Urinary bladder (tissue), 4 donors: ENCODE results near the gene FCER1G. TPM values are rescaled to one million over a fixed set of nuclear protein-coding genes. Genes with fewer than 3 reads are reported as not detected.
"Not testable (repeated sequence)": the region's sequence is repeated elsewhere in the genome, so short reads cannot be mapped to it uniquely, and the experiment has no call there.

Source experiments
- DNase-seq: peaks from one replicate; pipeline ENCODE4 v3.0.0-alpha.2; 2015; ENCODE audit errors: extremely low spot score
- H3K27ac ChIP-seq: one replicate; pipeline ENCODE4 v1.5.1; 2013; ENCODE audit warnings: low read depth, mild to moderate bottlenecking, moderate library complexity
- H3K36me3 ChIP-seq: one replicate; pipeline ENCODE4 v1.6.1; 2013; ENCODE audit warnings: mild to moderate bottlenecking, moderate library complexity; ENCODE audit not compliant: insufficient read depth
- H3K4me1 ChIP-seq: one replicate; pipeline ENCODE4 v1.6.1; 2013; ENCODE audit warnings: mild to moderate bottlenecking, moderate library complexity; ENCODE audit not compliant: insufficient read depth
- H3K4me3 ChIP-seq: one replicate; pipeline ENCODE4 v1.5.1; 2013; ENCODE audit warnings: low read depth, low read length
- WGBS: extraction: QIAGEN DNeasy Blood & Tissue Kit; methylation state at CpG from one replicate; pipeline ENCODE4 v1.1.7; 2013; 5-methylcytosine and 5-hydroxymethylcytosine counted together
- polyA plus RNA-seq: library from polyadenylated mRNA; stranded (reverse); fragments of 200-250 nt; gene quantifications from one replicate; pipeline ENCODE4 v1.2.3, GENCODE V29; 2013
- total RNA-seq: library from RNA; depleted of rRNA; stranded (reverse); fragments of >200 nt; gene quantifications from one replicate; pipeline ENCODE4 v1.2.3, GENCODE V29; 2014
- donor health status: healthy with polysubstance abuse.
- donor health status: healthy.

Gene FCER1G
- total and polyA plus RNA-seq, 2 donors = 15.9 to 161 TPM

- 66% methylated on average over 2 of the region's 2 CpGs for WGBS
- no peaks in the 10 kb centered on the region for H3K4me1 ChIP-seq
- H3K27ac ChIP-seq = no peak overlapping the region
- DNase-seq = no peak
- H3K4me3 ChIP-seq = no peak overlapping the region
- peaks cover 2% of the 10 kb centered on the region for H3K36me3 ChIP-seq
These were observed 27.2 kb downstream of the FCER1G start for GRCh38 chr1:161242313-161242712.

GRCh38 chr1:161244888-161245287, 29.8 kb downstream of the FCER1G start:
- Histone ChIP-seq H3K4me1 (no peaks in the 10 kb centered on the region), H3K36me3 (peaks cover 2% of the 10 kb centered on the region), H3K27ac (peak overlapping the region; percentile 32), H3K4me3 (no peak overlapping the region)
- no peak for DNase-seq
- 74% methylated on average over 4 of the region's 4 CpGs for WGBS

- 75% methylated on average over 5 of the region's 5 CpGs for WGBS
- H3K36me3 ChIP-seq, DNase-seq, H3K4me3 ChIP-seq, H3K4me1 ChIP-seq, H3K27ac ChIP-seq: not testable (repeated sequence)
These were observed 35.0 kb downstream of the FCER1G start for GRCh38 chr1:161250100-161250499.

GRCh38 chr1:161250829-161251228, 35.7 kb downstream of the FCER1G start:
- Histone ChIP-seq H3K4me3 (no peak overlapping the region), H3K27ac (no peak overlapping the region), H3K4me1 (no peaks in the 10 kb centered on the region), H3K36me3 (no peaks in the 10 kb centered on the region)
- DNase-seq = no peak
- WGBS = 73% methylated on average over 7 of the region's 7 CpGs

- Histone ChIP-seq H3K36me3 (no peaks in the 10 kb centered on the region), H3K4me1 (no peaks in the 10 kb centered on the region), H3K27ac (no peak overlapping the region), H3K4me3 (no peak overlapping the region)
- DNase-seq = no peak
- 95% methylated on average over 8 of the region's 8 CpGs for WGBS
These were observed 36.5 kb downstream of the FCER1G start for GRCh38 chr1:161251579-161251978.

- H3K36me3 ChIP-seq, DNase-seq, H3K4me3 ChIP-seq, H3K27ac ChIP-seq, H3K4me1 ChIP-seq: not testable (repeated sequence)
- WGBS = 84% methylated on average over 5 of the region's 5 CpGs
These were observed 40.2 kb downstream of the FCER1G start for GRCh38 chr1:161255302-161255701.

GRCh38 chr1:161255955-161256520, 40.9 kb downstream of the FCER1G start:
- H3K36me3 ChIP-seq, H3K4me3 ChIP-seq, H3K4me1 ChIP-seq, DNase-seq, H3K27ac ChIP-seq: not testable (repeated sequence)
- WGBS = 87% methylated on average over 4 of the region's 4 CpGs

GRCh38 chr1:161257109-161257508, 42.0 kb downstream of the FCER1G start:
- DNase-seq, H3K4me3 ChIP-seq, H3K36me3 ChIP-seq, H3K27ac ChIP-seq, H3K4me1 ChIP-seq: not testable (repeated sequence)
- 96% methylated on average over 5 of the region's 5 CpGs for WGBS

GRCh38 chr1:161258439-161259344, 43.6 kb downstream of the FCER1G start, which contains the start of gene PCP4L1:
Gene PCP4L1 (plus strand): TSS chr1:161258745. CDS start chr1:161258975, 230 bp downstream.
- H3K27ac ChIP-seq = no peak within 1 kb of the TSS
- 2% methylated on average over 62 of the region's 62 CpGs for WGBS
- peak; percentile 52 for DNase-seq
- H3K36me3 ChIP-seq = no peaks in the 10 kb centered on the region
- no peaks in the 10 kb centered on the region for H3K4me1 ChIP-seq
- peak within 1 kb of the TSS; percentile 39 for H3K4me3 ChIP-seq

GRCh38 chr1:161259345-161259702, 44.2 kb downstream of the FCER1G start:
- Histone ChIP-seq H3K4me3 (peak overlapping the region; percentile 39), H3K4me1 (no peaks in the 10 kb centered on the region), H3K36me3 (no peaks in the 10 kb centered on the region), H3K27ac (no peak overlapping the region)
- no peak for DNase-seq
- WGBS = 28% methylated on average over 6 of the region's 6 CpGs

- no peaks in the 10 kb centered on the region for H3K4me1 ChIP-seq
- WGBS = 50% methylated on average over 1 of the region's 1 CpG
- no peaks in the 10 kb centered on the region for H3K36me3 ChIP-seq
- no peak overlapping the region for H3K27ac ChIP-seq
- no peak overlapping the region for H3K4me3 ChIP-seq
- no peak for DNase-seq
These were observed 44.7 kb downstream of the FCER1G start for GRCh38 chr1:161259765-161260164.

GRCh38 chr1:161260376-161261260, 45.5 kb downstream of the FCER1G start:
- 39% methylated on average over 9 of the region's 9 CpGs for WGBS
- no peak overlapping the region for H3K4me3 ChIP-seq
- DNase-seq = no peak
- no peaks in the 10 kb centered on the region for H3K36me3 ChIP-seq
- no peaks in the 10 kb centered on the region for H3K4me1 ChIP-seq
- no peak overlapping the region for H3K27ac ChIP-seq
